K562 (cell line): Measurements from ENCODE around the gene FSTL4.

ENCODE experiments used
- BDP1 ChIP-seq: IDR thresholded peaks from 3 replicates; pipeline ENCODE4 v1.6.1; 2011; ENCODE audit not compliant: insufficient read length, insufficient read depth
- CHD2 ChIP-seq: IDR thresholded peaks from 2 replicates; pipeline ENCODE4 v1.6.1; 2011; ENCODE audit warnings: low read depth, low read length
- EP300 ChIP-seq: IDR thresholded peaks from 2 replicates; pipeline ENCODE4 v1.6.1; 2012; ENCODE audit warnings: low read length, improper control_type of control experiment
- KDM1A ChIP-seq, 2 experiments: fragments of 450-650 bp; IDR thresholded peaks; 2 replicates each; pipeline ENCODE4 v1.6.1; 2016; ENCODE audit warnings: mild to moderate bottlenecking in 2 of 2
- MXI1 ChIP-seq: IDR thresholded peaks from 2 replicates; pipeline ENCODE4 v1.6.1; 2011; ENCODE audit warnings: low read depth, mild to moderate bottlenecking, improper control_type of control experiment, low read length
- POLR2A ChIP-seq: fragments of 450-650 bp; conservative IDR thresholded peaks from 2 replicates; pipeline ENCODE4 v1.6.1; 2016
- POLR2AphosphoS2 ChIP-seq: IDR thresholded peaks from 2 replicates; pipeline ENCODE4 v1.6.1; 2012; ENCODE audit warnings: low read length, improper control_type of control experiment
- REST ChIP-seq, 2 experiments: fragments of 450-650 bp; formaldehyde crosslinking in 1 of 2; IDR thresholded peaks; 2 replicates each; pipeline versions ENCODE4 v1.4.0 to v1.6.1; 2014 to 2020; ENCODE audit warnings: mild to moderate bottlenecking in 2 of 2, borderline replicate concordance in 1 of 2, low read depth in 1 of 2
- ZC3H11A ChIP-seq: IDR thresholded peaks from 2 replicates; pipeline ENCODE4 v1.6.1; 2012; ENCODE audit warnings: low read depth, low read length, improper control_type of control experiment
- ZNF699 ChIP-seq: fragments of 250-450 bp; sonication (Bioruptor Pico); IDR thresholded peaks from 2 replicates; pipeline ENCODE4 v1.8.0; 2021; ENCODE audit warnings: mild to moderate bottlenecking, moderate library complexity; ENCODE audit not compliant: insufficient replicate concordance
- TF ChIP-seq, protein P1 (sequence below): sonication (generic); formaldehyde crosslinking; IDR thresholded peaks from 2 replicates; pipeline ENCODE4 v1.8.0; 2023; ENCODE audit warnings: mild to moderate bottlenecking, missing genetic modification reagents
- TF ChIP-seq, protein P2 (sequence below), 3 experiments: IDR thresholded peaks in 2 of 3; conservative IDR thresholded peaks in 1 of 3; 2 replicates each; pipeline ENCODE4 v1.5.1; 2011 to 2012; ENCODE audit warnings: low read length in 3 of 3, mild to moderate bottlenecking in 3 of 3, control low read depth in 2 of 3, improper control_type of control experiment in 1 of 3, inconsistent platforms in 1 of 3, low read depth in 1 of 3, mixed read lengths in 1 of 3, moderate library complexity in 1 of 3; ENCODE audit not compliant: insufficient read depth in 2 of 3

DNA sequence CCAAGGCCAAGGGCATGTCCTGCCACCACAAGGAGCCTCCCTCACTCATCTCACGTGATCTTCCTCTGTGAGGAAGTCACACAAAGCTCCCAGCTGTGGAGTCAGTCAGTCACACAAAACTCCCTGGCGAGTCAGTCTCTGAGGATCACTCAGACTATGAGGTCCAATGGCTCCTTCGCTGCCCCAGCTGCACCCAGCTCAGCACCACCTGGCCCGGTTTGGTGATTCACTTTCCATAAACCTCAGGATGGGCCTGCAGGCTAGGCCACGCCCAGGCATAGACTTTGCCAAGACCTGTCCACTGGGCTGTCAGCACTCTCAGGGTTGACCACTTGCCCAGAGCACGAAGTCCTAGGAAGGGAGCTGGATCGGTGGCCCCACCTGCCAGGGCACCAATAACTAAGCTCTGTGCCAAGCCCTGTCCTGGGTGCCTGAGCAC lies 326.7 kb downstream of the FSTL4 start:
- TF ChIP-seq, protein P1, sequence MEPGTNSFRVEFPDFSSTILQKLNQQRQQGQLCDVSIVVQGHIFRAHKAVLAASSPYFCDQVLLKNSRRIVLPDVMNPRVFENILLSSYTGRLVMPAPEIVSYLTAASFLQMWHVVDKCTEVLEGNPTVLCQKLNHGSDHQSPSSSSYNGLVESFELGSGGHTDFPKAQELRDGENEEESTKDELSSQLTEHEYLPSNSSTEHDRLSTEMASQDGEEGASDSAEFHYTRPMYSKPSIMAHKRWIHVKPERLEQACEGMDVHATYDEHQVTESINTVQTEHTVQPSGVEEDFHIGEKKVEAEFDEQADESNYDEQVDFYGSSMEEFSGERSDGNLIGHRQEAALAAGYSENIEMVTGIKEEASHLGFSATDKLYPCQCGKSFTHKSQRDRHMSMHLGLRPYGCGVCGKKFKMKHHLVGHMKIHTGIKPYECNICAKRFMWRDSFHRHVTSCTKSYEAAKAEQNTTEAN, result no peak
- TF ChIP-seq REST (IDR thresholded peaks at IDR 0.05; ENCODE audit: borderline replicate concordance) (no peak), REST (CRISPR knock-in tag; IDR thresholded peaks at IDR 0.05; ENCODE audit: low read depth) (no peak), POLR2A (no peak), CHD2 (no peak), ZNF699 (CRISPR knock-in tag) (no peak), MXI1 (no peak), EP300 (no peak), BDP1 (no peak), KDM1A (IDR thresholded peaks at IDR 0.05) (no peak), POLR2AphosphoS2 (no peak), ZC3H11A (no peak)
- TF ChIP-seq, protein P2, sequence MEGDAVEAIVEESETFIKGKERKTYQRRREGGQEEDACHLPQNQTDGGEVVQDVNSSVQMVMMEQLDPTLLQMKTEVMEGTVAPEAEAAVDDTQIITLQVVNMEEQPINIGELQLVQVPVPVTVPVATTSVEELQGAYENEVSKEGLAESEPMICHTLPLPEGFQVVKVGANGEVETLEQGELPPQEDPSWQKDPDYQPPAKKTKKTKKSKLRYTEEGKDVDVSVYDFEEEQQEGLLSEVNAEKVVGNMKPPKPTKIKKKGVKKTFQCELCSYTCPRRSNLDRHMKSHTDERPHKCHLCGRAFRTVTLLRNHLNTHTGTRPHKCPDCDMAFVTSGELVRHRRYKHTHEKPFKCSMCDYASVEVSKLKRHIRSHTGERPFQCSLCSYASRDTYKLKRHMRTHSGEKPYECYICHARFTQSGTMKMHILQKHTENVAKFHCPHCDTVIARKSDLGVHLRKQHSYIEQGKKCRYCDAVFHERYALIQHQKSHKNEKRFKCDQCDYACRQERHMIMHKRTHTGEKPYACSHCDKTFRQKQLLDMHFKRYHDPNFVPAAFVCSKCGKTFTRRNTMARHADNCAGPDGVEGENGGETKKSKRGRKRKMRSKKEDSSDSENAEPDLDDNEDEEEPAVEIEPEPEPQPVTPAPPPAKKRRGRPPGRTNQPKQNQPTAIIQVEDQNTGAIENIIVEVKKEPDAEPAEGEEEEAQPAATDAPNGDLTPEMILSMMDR (IDR thresholded peaks at IDR 0.05 in 2 of 3, conservative IDR thresholded peaks at IDR 0.05 in 1 of 3; ENCODE audit: insufficient read depth in 2 of 3, low read depth in 1 of 3, low read length in 3 of 3), result no peak
